ENCODE data around the gene SHOC2.

The SHOC2 gene

GRCh38 chr10:110967645-110968044, 48.2 kb downstream of the SHOC2 start:
- Histone ChIP-seq H3K4me3 (ENCODE audit: low read depth, low read length, poor library complexity, severe bottlenecking) (no peak overlapping the region), H4K20me1 (ENCODE audit: insufficient read depth, low read length) (no peaks in the 10 kb centered on the region), H3K27ac (ENCODE audit: low read depth, low read length, poor library complexity, severe bottlenecking) (no peak overlapping the region), H3K9me3 (ENCODE audit: low read length) (no peaks in the 10 kb centered on the region), H3K36me3 (ENCODE audit: insufficient read depth, low read length) (peaks cover 39% of the 10 kb centered on the region), H3K4me1 (ENCODE audit: insufficient read depth, low read length, severe bottlenecking) (no peaks in the 10 kb centered on the region), H3K4me2 (ENCODE audit: low read length) (no peak overlapping the region), H2AFZ (ENCODE audit: low read length) (no peak overlapping the region), H3K79me2 (ENCODE audit: insufficient read depth, low read length) (peaks cover 95% of the 10 kb centered on the region), H3K9me2 (ENCODE audit: low read depth, low read length) (no peaks in the 10 kb centered on the region), H3K27me3 (ENCODE audit: insufficient read depth, low read length) (no peaks in the 10 kb centered on the region), H3K9ac (ENCODE audit: low read length) (no peak overlapping the region), H3F3A (ENCODE audit: insufficient read depth, low read length) (no peaks in the 10 kb centered on the region)
- TF ChIP-seq CTCF (IDR thresholded peaks at IDR 0.05; ENCODE audit: low read length) (no peak), EZH2 (IDR thresholded peaks at IDR 0.05; ENCODE audit: borderline replicate concordance, low read length) (no peak)

- Histone ChIP-seq H3K36me3 (ENCODE audit: insufficient read depth, low read length) (peaks cover 39% of the 10 kb centered on the region), H3K27me3 (ENCODE audit: insufficient read depth, low read length) (no peaks in the 10 kb centered on the region), H3K9ac (ENCODE audit: low read length) (no peak overlapping the region), H3K4me2 (ENCODE audit: low read length) (no peak overlapping the region), H3K9me2 (ENCODE audit: low read depth, low read length) (no peaks in the 10 kb centered on the region), H4K20me1 (ENCODE audit: insufficient read depth, low read length) (no peaks in the 10 kb centered on the region), H3K79me2 (ENCODE audit: insufficient read depth, low read length) (peaks cover 94% of the 10 kb centered on the region), H3K4me3 (ENCODE audit: low read depth, low read length, poor library complexity, severe bottlenecking) (no peak overlapping the region), H3F3A (ENCODE audit: insufficient read depth, low read length) (no peaks in the 10 kb centered on the region), H3K4me1 (ENCODE audit: insufficient read depth, low read length, severe bottlenecking) (no peaks in the 10 kb centered on the region), H2AFZ (ENCODE audit: low read length) (no peak overlapping the region), H3K9me3 (ENCODE audit: low read length) (no peaks in the 10 kb centered on the region), H3K27ac (ENCODE audit: low read depth, low read length, poor library complexity, severe bottlenecking) (no peak overlapping the region)
- no peak for TF ChIP-seq CTCF (IDR thresholded peaks at IDR 0.05; ENCODE audit: low read length)
These were observed 49.8 kb downstream of the SHOC2 start for GRCh38 chr10:110969183-110969582.

- Histone ChIP-seq H3K4me3 (ENCODE audit: low read depth, low read length, poor library complexity, severe bottlenecking) (no peak overlapping the region), H2AFZ (ENCODE audit: low read length) (no peak overlapping the region), H3K9me2 (ENCODE audit: low read depth, low read length) (no peaks in the 10 kb centered on the region), H3K4me1 (ENCODE audit: insufficient read depth, low read length, severe bottlenecking) (no peaks in the 10 kb centered on the region), H3F3A (ENCODE audit: insufficient read depth, low read length) (no peaks in the 10 kb centered on the region), H3K27ac (ENCODE audit: low read depth, low read length, poor library complexity, severe bottlenecking) (no peak overlapping the region), H4K20me1 (ENCODE audit: insufficient read depth, low read length) (no peaks in the 10 kb centered on the region), H3K79me2 (ENCODE audit: insufficient read depth, low read length) (peaks cover 95% of the 10 kb centered on the region), H3K27me3 (ENCODE audit: insufficient read depth, low read length) (no peaks in the 10 kb centered on the region), H3K4me2 (ENCODE audit: low read length) (no peak overlapping the region), H3K9ac (ENCODE audit: low read length) (no peak overlapping the region), H3K36me3 (ENCODE audit: insufficient read depth, low read length) (peaks cover 26% of the 10 kb centered on the region), H3K9me3 (ENCODE audit: low read length) (no peaks in the 10 kb centered on the region)
- TF ChIP-seq CTCF (IDR thresholded peaks at IDR 0.05; ENCODE audit: low read length) (no peak), EZH2 (IDR thresholded peaks at IDR 0.05; ENCODE audit: borderline replicate concordance, low read length) (no peak)
These were observed 52.2 kb downstream of the SHOC2 start for GRCh38 chr10:110971638-110972037.

Measured in OCI-LY1 (cell line).